Measurements from ENCODE around the gene NAA80. TPM values are rescaled to one million over a fixed set of nuclear protein-coding genes. Genes with fewer than 3 reads are reported as not detected.

Gene NAA80
- total and polyA plus RNA-seq, 2 of the 13 experiments (the other 11 are each of a cell fraction or from before 2014, with no cell fraction given) = 3.4 to 8.7 TPM

DNA sequence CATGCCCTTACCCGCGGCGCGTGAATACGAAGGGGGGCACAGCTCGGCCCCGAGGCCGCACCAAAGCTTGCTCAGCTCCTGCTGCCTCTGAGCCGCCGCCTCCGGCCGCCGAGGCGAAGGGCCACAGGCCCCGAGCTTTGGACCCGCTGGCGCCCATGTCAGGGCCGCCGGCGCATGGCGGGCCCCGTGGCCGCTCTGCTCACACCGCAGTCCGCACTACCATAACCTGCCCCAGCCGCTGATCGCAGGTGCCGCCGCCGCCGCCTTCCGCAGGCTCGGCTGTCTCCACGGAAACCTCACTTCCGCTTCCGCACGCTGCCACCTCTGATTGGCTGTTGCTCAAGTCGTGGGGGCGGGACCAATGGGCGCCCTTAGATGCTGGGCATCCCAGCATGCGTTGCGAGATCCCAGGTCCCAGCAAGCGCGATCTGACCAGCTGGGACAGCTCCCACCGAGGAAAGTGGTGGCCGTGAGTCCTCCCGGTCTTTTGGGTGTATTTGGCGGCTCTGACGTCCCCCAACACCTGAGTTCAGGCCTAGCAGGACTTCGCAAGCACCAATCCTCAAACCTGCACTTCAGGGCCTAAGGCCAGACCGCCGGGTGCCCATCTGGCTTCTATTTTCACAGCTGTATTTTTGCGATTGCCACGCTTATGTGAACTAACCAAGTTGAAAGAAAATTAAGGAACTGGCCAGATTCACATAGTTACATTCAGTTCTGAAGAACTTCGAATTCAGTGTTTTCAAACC is 28.9 kb upstream of the NAA80 start, which contains the start of gene TUSC2 (continued):
- TF ChIP-seq, protein P1, sequence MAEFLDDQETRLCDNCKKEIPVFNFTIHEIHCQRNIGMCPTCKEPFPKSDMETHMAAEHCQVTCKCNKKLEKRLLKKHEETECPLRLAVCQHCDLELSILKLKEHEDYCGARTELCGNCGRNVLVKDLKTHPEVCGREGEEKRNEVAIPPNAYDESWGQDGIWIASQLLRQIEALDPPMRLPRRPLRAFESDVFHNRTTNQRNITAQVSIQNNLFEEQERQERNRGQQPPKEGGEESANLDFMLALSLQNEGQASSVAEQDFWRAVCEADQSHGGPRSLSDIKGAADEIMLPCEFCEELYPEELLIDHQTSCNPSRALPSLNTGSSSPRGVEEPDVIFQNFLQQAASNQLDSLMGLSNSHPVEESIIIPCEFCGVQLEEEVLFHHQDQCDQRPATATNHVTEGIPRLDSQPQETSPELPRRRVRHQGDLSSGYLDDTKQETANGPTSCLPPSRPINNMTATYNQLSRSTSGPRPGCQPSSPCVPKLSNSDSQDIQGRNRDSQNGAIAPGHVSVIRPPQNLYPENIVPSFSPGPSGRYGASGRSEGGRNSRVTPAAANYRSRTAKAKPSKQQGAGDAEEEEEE (CRISPR knock-in tag; IDR thresholded peaks at IDR 0.05; ENCODE audit: borderline replicate concordance) = no peak
- TF ChIP-seq DR1 (CRISPR knock-in tag; IDR thresholded peaks at IDR 0.05) (peak; percentile 82), HNF1A (IDR thresholded peaks at IDR 0.05; ENCODE audit: low read depth) (no peak), HNF1A (CRISPR knock-in tag; IDR thresholded peaks at IDR 0.05; ENCODE audit: borderline replicate concordance) (no peak; the same call in 1 of the 2 replicates), TRIM24 (CRISPR knock-in tag; IDR thresholded peaks at IDR 0.05) (no peak), ATF7-NPFF (CRISPR knock-in tag; IDR thresholded peaks at IDR 0.05; ENCODE audit: low read depth) (no peak), FOXK1 (CRISPR knock-in tag; IDR thresholded peaks at IDR 0.05; ENCODE audit: borderline replicate concordance, low read depth) (0 out of 2 replicates have a peak, but pooled peaks have one; percentile 61), FOSL2 (CRISPR knock-in tag; IDR thresholded peaks at IDR 0.05) (peak; percentile 31; the same call in 1 of the 2 replicates), HMGA1 (CRISPR knock-in tag; conservative IDR thresholded peaks at IDR 0.05) (no peak), ZNF724P (CRISPR knock-in tag; IDR thresholded peaks at IDR 0.05; ENCODE audit: borderline replicate concordance) (no peak), ZNF609 (CRISPR knock-in tag; IDR thresholded peaks at IDR 0.05; ENCODE audit: borderline replicate concordance) (no peak), NFIB (CRISPR knock-in tag; IDR thresholded peaks at IDR 0.05; ENCODE audit: borderline replicate concordance) (no peak), XBP1 (CRISPR knock-in tag; IDR thresholded peaks at IDR 0.05) (no peak), MXD4 (CRISPR knock-in tag; IDR thresholded peaks at IDR 0.05) (peak; percentile 89), CENPX (CRISPR knock-in tag; IDR thresholded peaks at IDR 0.05) (no peak), ZNF616 (CRISPR knock-in tag; IDR thresholded peaks at IDR 0.05; ENCODE audit: low read depth) (no peak)
- TF ChIP-seq, protein P2, sequence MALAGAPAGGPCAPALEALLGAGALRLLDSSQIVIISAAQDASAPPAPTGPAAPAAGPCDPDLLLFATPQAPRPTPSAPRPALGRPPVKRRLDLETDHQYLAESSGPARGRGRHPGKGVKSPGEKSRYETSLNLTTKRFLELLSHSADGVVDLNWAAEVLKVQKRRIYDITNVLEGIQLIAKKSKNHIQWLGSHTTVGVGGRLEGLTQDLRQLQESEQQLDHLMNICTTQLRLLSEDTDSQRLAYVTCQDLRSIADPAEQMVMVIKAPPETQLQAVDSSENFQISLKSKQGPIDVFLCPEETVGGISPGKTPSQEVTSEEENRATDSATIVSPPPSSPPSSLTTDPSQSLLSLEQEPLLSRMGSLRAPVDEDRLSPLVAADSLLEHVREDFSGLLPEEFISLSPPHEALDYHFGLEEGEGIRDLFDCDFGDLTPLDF (CRISPR knock-in tag; IDR thresholded peaks at IDR 0.05) = peak; percentile 81
